Gastrocnemius medialis (tissue), 4 donors: Measurements from ENCODE around the gene ESRRG. TPM values are rescaled to one million over a fixed set of nuclear protein-coding genes. Genes with fewer than 3 reads are reported as not detected.

Experiments
- ATAC-seq, 2 donors: fragments of 150-250 bp; one replicate each; pipeline ENCODE4 v1.9.1; 2016
- DNase-seq, 2 donors: peaks; one replicate each; pipeline ENCODE4 v3.0.0-alpha.2; 2019
- H3K27ac ChIP-seq, 4 donors: fragments of 200-600 bp; sonication (generic); 1 replicate in 1 of 4; 2 replicates in 3 of 4; pipeline ENCODE4 v1.5.1; 2016 to 2018; ENCODE audit warnings: mild to moderate bottlenecking in 2 of 4, moderate library complexity in 1 of 4
- H3K27me3 ChIP-seq, 3 donors: fragments of 200-600 bp; sonication (generic) in 2 of 3; 1 replicate in 1 of 3; 2 replicates in 2 of 3; pipeline versions ENCODE4 v1.5.1 to v1.6.0; 2016 to 2019; ENCODE audit warnings: mild to moderate bottlenecking in 1 of 3, moderate library complexity in 1 of 3
- H3K36me3 ChIP-seq, 2 donors: fragments of 200-600 bp; sonication (generic) in 1 of 2; one replicate each; pipeline ENCODE4 v1.5.1; 2017 to 2018
- H3K4me1 ChIP-seq, 2 donors: fragments of 200-600 bp; sonication (generic) in 1 of 2; one replicate each; pipeline ENCODE4 v1.5.1; 2016 to 2017; ENCODE audit warnings: mild to moderate bottlenecking in 2 of 2
- H3K4me3 ChIP-seq, 4 donors: fragments of 200-600 bp; sonication (generic) in 3 of 4; 1 replicate in 1 of 4; 2 replicates in 3 of 4; pipeline ENCODE4 v1.5.1; 2016 to 2019; ENCODE audit warnings: mild to moderate bottlenecking in 2 of 4
- H3K9me3 ChIP-seq, 3 donors: fragments of 200-600 bp; sonication (generic) in 2 of 3; 1 replicate in 1 of 3; 2 replicates in 2 of 3; pipeline ENCODE4 v1.5.1; 2016 to 2019
- CTCF ChIP-seq, 5 experiments: fragments of 450-650 bp in 3 of 5; fragments of 200-600 bp in 2 of 5; sonication (generic) in 2 of 5; IDR thresholded peaks in 4 of 5; conservative IDR thresholded peaks in 1 of 5; 1 replicate in 4 of 5; 2 replicates in 1 of 5; pipeline ENCODE4 v1.5.1; 2016 to 2019; ENCODE audit warnings: antibody characterized with exemption in 5 of 5, mild to moderate bottlenecking in 3 of 5, moderate library complexity in 3 of 5
- POLR2A ChIP-seq, 2 donors: fragments of 450-650 bp; IDR thresholded peaks; one replicate each; pipeline ENCODE4 v1.6.1; 2017; ENCODE audit warnings: antibody characterized with exemption in 2 of 2, mild to moderate bottlenecking in 2 of 2, moderate library complexity in 2 of 2
- in situ Hi-C, 4 donors: fragments of 200-750 bp; cut with MboI; loops; one replicate each; pipeline versions ENCODE4 v1.15.0 to v1.8.0; 2017; ENCODE audit warnings: low sequenced_read_pairs in 4 of 4
- intact Hi-C: fragments of 100-400 bp; cut with DNase I; formaldehyde crosslinking; loops from one replicate; pipeline ENCODE4 v1.15.1; 2023; ENCODE audit warnings: low total_unique reads
- total RNA-seq, 4 donors: library from RNA; depleted of rRNA; stranded (reverse); fragments of >200 nt; gene quantifications; one replicate each; pipeline versions ENCODE4 v1.1.0 to v1.2.3, GENCODE V29; 2016

Gene ESRRG
- total RNA-seq, 4 donors from 2014 or later, result 1.8 to 18.7 (median 2.4) TPM

GRCh38 chr1:216600730-216601609 is 122.3 kb downstream of the ESRRG start:
- DNase-seq, result peak; percentile 70 to 75

GRCh38 chr1:216599851-216600250 is 123.4 kb downstream of the ESRRG start:
- Histone ChIP-seq H3K4me3 (no peak overlapping the region), H3K36me3 (no peaks in the 10 kb centered on the region), H3K27me3 (no peaks in the 10 kb centered on the region), H3K4me1 (peaks cover 2 to 9% of the 10 kb centered on the region in 2 donors), H3K9me3 (no peaks in the 10 kb centered on the region), H3K27ac (peak overlapping the region; percentile 90 to 98 (median 94))
- intact Hi-C loops (loop anchor here (2.0 kb wide), 2 partner anchors 17 to 27 kb away; no protein-coding TSS in a partner anchor), in situ Hi-C loops (no loop called here)
- no peak for DNase-seq
- TF ChIP-seq POLR2A (IDR thresholded peaks at IDR 0.05), result no peak
- TF ChIP-seq CTCF (IDR thresholded peaks at IDR 0.05 in 4 of 5, conservative IDR thresholded peaks at IDR 0.05 in 1 of 5), result no peak
- ATAC-seq, result no peak

More at GRCh38 chr1:216600730-216601609, 122.3 kb downstream of the ESRRG start:
- Histone ChIP-seq H3K36me3 (no peaks in the 10 kb centered on the region), H3K27me3 (no peaks in the 10 kb centered on the region), H3K9me3 (no peaks in the 10 kb centered on the region), H3K27ac (peak overlapping the region; percentile 90 to 98 (median 94)), H3K4me1 (peaks cover 9 to 13% of the 10 kb centered on the region in 2 donors), H3K4me3 (peak overlapping the region; percentile 67 to 88 (median 86))
- TF ChIP-seq CTCF (IDR thresholded peaks at IDR 0.05 in 4 of 5, conservative IDR thresholded peaks at IDR 0.05 in 1 of 5), result peak in 4 of 5 experiments; percentile 46 to 70 (median 57)
- TF ChIP-seq POLR2A (IDR thresholded peaks at IDR 0.05), result peak; percentile 38 to 74
- intact Hi-C loops, result loop anchor here (1.0 to 2.0 kb wide), 3 partner anchors 16 to 122 kb away; partner anchors contain the start of gene ESRRG
- ATAC-seq, result peak; percentile 94 to 96
- in situ Hi-C loops, result no loop called here

- no peaks in the 10 kb centered on the region for H3K9me3 ChIP-seq
- no peaks in the 10 kb centered on the region for H3K27me3 ChIP-seq
- no peak for DNase-seq
- H3K36me3 ChIP-seq, result no peaks in the 10 kb centered on the region
- no peak for ATAC-seq
- H3K27ac ChIP-seq, result no peak overlapping the region
- no peak for TF ChIP-seq CTCF (IDR thresholded peaks at IDR 0.05 in 4 of 5, conservative IDR thresholded peaks at IDR 0.05 in 1 of 5)
- no peak for TF ChIP-seq POLR2A (IDR thresholded peaks at IDR 0.05)
- in situ Hi-C loops, result no loop called here
- peaks cover 0 to 7% of the 10 kb centered on the region in 2 donors for H3K4me1 ChIP-seq
- no peak overlapping the region for H3K4me3 ChIP-seq
- intact Hi-C loops, result no loop called here
Measured at GRCh38 chr1:216598448-216598847, 124.8 kb downstream of the ESRRG start.

- DNase-seq (no peak), ATAC-seq (no peak)
- peaks cover 0 to 7% of the 10 kb centered on the region in 2 donors for H3K4me1 ChIP-seq
- H3K27ac ChIP-seq, result no peak overlapping the region
- no peak for TF ChIP-seq POLR2A (IDR thresholded peaks at IDR 0.05)
- TF ChIP-seq CTCF (IDR thresholded peaks at IDR 0.05 in 4 of 5, conservative IDR thresholded peaks at IDR 0.05 in 1 of 5), result no peak
- no peaks in the 10 kb centered on the region for H3K27me3 ChIP-seq
- no peaks in the 10 kb centered on the region for H3K9me3 ChIP-seq
- H3K4me3 ChIP-seq, result no peak overlapping the region
- H3K36me3 ChIP-seq, result no peaks in the 10 kb centered on the region
- intact Hi-C loops (no loop called here), in situ Hi-C loops (no loop called here)
Measured at GRCh38 chr1:216596281-216596862, 126.9 kb downstream of the ESRRG start.
